HUES6 (cell line): ENCODE measurements around the gene NFATC1.

ENCODE experiments used
- H3K27ac ChIP-seq: 2 replicates; pipeline ENCODE4 v1.7.0; 2013; ENCODE audit warnings: low read depth, mild to moderate bottlenecking, low read length, inconsistent platforms
- H3K27me3 ChIP-seq: 2 replicates; pipeline ENCODE4 v1.6.1; 2013; ENCODE audit warnings: low read length; ENCODE audit not compliant: control insufficient read depth, insufficient read depth
- H3K36me3 ChIP-seq: 2 replicates; pipeline ENCODE4 v1.6.1; 2013; ENCODE audit warnings: low read length; ENCODE audit not compliant: control insufficient read depth, insufficient read depth
- H3K4me1 ChIP-seq: 2 replicates; pipeline ENCODE4 v1.6.1; 2013; ENCODE audit warnings: low read length; ENCODE audit not compliant: control insufficient read depth, insufficient read depth
- H3K4me3 ChIP-seq: 2 replicates; pipeline ENCODE4 v1.5.1; 2013; ENCODE audit warnings: low read depth, low read length
- H3K9ac ChIP-seq: one replicate; pipeline ENCODE4 v1.6.1; 2013; ENCODE audit warnings: mild to moderate bottlenecking, low read length
- H3K9me3 ChIP-seq: 2 replicates; pipeline ENCODE4 v1.6.1; 2013; ENCODE audit warnings: low read depth, low read length; ENCODE audit not compliant: control insufficient read depth, insufficient read depth

The NFATC1 gene

GRCh38 chr18:79529991-79530390, 134.3 kb downstream of the NFATC1 start:
- peaks cover 9% of the 10 kb centered on the region; the same call in 1 of the 2 replicates for H3K4me1 ChIP-seq
- H3K9me3 ChIP-seq, result no peaks in the 10 kb centered on the region
- H3K9ac ChIP-seq, result no peak overlapping the region
- H3K27me3 ChIP-seq, result no peaks in the 10 kb centered on the region
- no peak overlapping the region for H3K27ac ChIP-seq
- H3K36me3 ChIP-seq, result no peaks in the 10 kb centered on the region
- no peak overlapping the region for H3K4me3 ChIP-seq

- Histone ChIP-seq H3K27me3 (no peaks in the 10 kb centered on the region), H3K27ac (no peak overlapping the region), H3K36me3 (no peaks in the 10 kb centered on the region), H3K4me1 (peaks cover 5% of the 10 kb centered on the region; the same call in 1 of the 2 replicates), H3K9me3 (no peaks in the 10 kb centered on the region), H3K9ac (no peak overlapping the region), H3K4me3 (no peak overlapping the region)
Measured at GRCh38 chr18:79530821-79531220, 135.1 kb downstream of the NFATC1 start.

GRCh38 chr18:79531386-79531785, 135.7 kb downstream of the NFATC1 start:
- Histone ChIP-seq H3K27ac (no peak overlapping the region), H3K4me1 (no peaks in the 10 kb centered on the region), H3K4me3 (no peak overlapping the region), H3K9ac (no peak overlapping the region), H3K27me3 (no peaks in the 10 kb centered on the region), H3K36me3 (no peaks in the 10 kb centered on the region), H3K9me3 (no peaks in the 10 kb centered on the region)

- Histone ChIP-seq H3K9me3 (no peaks in the 10 kb centered on the region; the same call in 1 of the 2 replicates), H3K36me3 (no peaks in the 10 kb centered on the region), H3K27me3 (no peaks in the 10 kb centered on the region), H3K4me1 (no peaks in the 10 kb centered on the region), H3K9ac (no peak overlapping the region), H3K4me3 (no peak overlapping the region), H3K27ac (no peak overlapping the region)
Measured at GRCh38 chr18:79531926-79532312, 136.2 kb downstream of the NFATC1 start.

GRCh38 chr18:79532313-79533007, 136.7 kb downstream of the NFATC1 start:
- H3K27ac ChIP-seq, result no peak overlapping the region
- H3K27me3 ChIP-seq, result no peaks in the 10 kb centered on the region

GRCh38 chr18:79533146-79533545, 137.4 kb downstream of the NFATC1 start:
- Histone ChIP-seq H3K4me1 (no peaks in the 10 kb centered on the region), H3K27me3 (no peaks in the 10 kb centered on the region), H3K9me3 (peaks cover 8% of the 10 kb centered on the region), H3K9ac (no peak overlapping the region), H3K4me3 (no peak overlapping the region), H3K27ac (no peak overlapping the region), H3K36me3 (no peaks in the 10 kb centered on the region)

More at GRCh38 chr18:79532313-79533007, 136.7 kb downstream of the NFATC1 start:
- no peaks in the 10 kb centered on the region for H3K4me1 ChIP-seq
- no peak overlapping the region for H3K9ac ChIP-seq
- peaks cover 1% of the 10 kb centered on the region for H3K9me3 ChIP-seq
- no peaks in the 10 kb centered on the region for H3K36me3 ChIP-seq
- H3K4me3 ChIP-seq, result no peak overlapping the region

DNA sequence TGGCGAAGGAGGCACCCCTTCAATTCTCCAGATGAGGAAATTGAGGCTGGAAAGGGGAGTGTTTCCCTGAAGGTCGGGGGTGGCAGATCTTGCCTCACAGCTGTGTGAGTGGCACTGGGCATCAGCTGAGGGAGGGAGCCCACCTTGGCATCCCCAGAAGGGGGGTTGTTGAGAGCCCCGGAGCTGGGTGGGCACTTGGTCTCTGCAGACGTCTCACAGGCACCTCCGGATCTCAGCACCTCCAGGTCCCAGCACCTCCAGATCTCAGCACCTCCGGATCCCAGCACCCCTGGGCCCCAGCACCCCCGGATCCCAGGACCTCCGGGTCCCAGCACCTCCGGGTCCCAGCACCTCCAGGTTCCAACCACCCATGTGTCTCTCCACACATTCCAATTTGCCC, 137.9 kb downstream of the NFATC1 start:
- Histone ChIP-seq H3K4me3 (no peak overlapping the region), H3K4me1 (no peaks in the 10 kb centered on the region), H3K9ac (no peak overlapping the region), H3K9me3 (peaks cover 9% of the 10 kb centered on the region), H3K36me3 (no peaks in the 10 kb centered on the region), H3K27me3 (no peaks in the 10 kb centered on the region), H3K27ac (no peak overlapping the region)

DNA sequence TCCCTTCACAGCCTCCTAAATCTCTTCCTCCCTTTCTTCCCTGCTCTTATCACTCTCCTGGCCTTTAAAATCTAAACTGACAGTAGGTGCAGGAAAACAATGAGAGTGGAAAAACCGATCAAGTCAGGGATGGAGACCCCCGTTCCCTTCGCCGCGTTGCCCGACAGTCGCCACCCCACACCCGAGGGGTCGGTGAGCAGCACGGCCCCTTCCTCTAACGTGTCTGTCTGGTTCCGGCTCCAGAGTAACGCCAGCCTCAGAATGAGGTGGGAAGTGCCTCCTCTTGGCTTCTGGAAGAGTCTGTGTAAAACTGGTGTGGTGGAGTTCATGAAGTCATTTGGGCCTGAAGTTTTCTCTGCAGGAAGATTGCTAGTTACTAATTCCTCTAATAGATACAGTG, 138.6 kb downstream of the NFATC1 start:
- H3K4me1 ChIP-seq, result no peaks in the 10 kb centered on the region
- no peaks in the 10 kb centered on the region for H3K36me3 ChIP-seq
- peaks cover 9% of the 10 kb centered on the region for H3K9me3 ChIP-seq
- no peak overlapping the region for H3K9ac ChIP-seq
- no peak overlapping the region for H3K27ac ChIP-seq
- no peaks in the 10 kb centered on the region; the same call in 1 of the 2 replicates for H3K27me3 ChIP-seq
- no peak overlapping the region for H3K4me3 ChIP-seq

DNA sequence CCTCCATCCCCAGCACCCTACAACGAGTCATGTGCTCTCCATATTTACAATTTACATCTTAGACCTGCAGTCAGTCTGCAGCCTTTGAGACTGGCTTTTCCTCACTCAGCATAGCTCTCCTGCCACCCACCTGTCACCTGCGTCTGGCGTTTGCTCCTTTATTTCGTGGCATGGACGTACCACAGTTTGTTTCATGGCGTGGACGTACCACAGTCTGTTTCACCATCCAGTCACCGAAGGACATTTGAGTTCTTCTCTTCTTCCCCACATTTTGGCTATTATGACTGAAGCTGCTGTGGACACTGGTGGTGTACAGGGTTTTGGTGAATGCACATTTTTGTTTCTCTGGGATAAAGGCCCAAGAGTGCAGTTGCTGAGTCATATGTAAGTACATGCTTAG, 142.0 kb downstream of the NFATC1 start:
- H3K9ac ChIP-seq, result no peak overlapping the region
- no peak overlapping the region for H3K4me3 ChIP-seq
- no peaks in the 10 kb centered on the region; the same call in 1 of the 2 replicates for H3K27me3 ChIP-seq
- no peaks in the 10 kb centered on the region for H3K4me1 ChIP-seq
- no peaks in the 10 kb centered on the region for H3K36me3 ChIP-seq
- H3K9me3 ChIP-seq, result peaks cover 9% of the 10 kb centered on the region
- no peak overlapping the region for H3K27ac ChIP-seq

- no peak overlapping the region for H3K4me3 ChIP-seq
- no peaks in the 10 kb centered on the region for H3K36me3 ChIP-seq
- no peak overlapping the region for H3K27ac ChIP-seq
- no peak overlapping the region for H3K9ac ChIP-seq
- no peaks in the 10 kb centered on the region for H3K4me1 ChIP-seq
- peaks cover 9% of the 10 kb centered on the region for H3K9me3 ChIP-seq
- no peaks in the 10 kb centered on the region; the same call in 1 of the 2 replicates for H3K27me3 ChIP-seq
Measured at GRCh38 chr18:79538635-79539034, 142.9 kb downstream of the NFATC1 start.

- H3K9ac ChIP-seq, result no peak overlapping the region
- H3K4me1 ChIP-seq, result no peaks in the 10 kb centered on the region
- H3K27me3 ChIP-seq, result no peaks in the 10 kb centered on the region; the same call in 1 of the 2 replicates
- no peaks in the 10 kb centered on the region for H3K36me3 ChIP-seq
- H3K4me3 ChIP-seq, result no peak overlapping the region
- no peak overlapping the region for H3K27ac ChIP-seq
- H3K9me3 ChIP-seq, result peaks cover 9% of the 10 kb centered on the region
Measured at GRCh38 chr18:79540161-79540903, 144.6 kb downstream of the NFATC1 start.
